NB4 (cell line): ENCODE results near the gene FRMD6.

Source experiments
- DNase-seq: peaks from one replicate; pipeline ENCODE4 v3.0.0; 2010; ENCODE audit warnings: low read depth
- H3K4me3 ChIP-seq: one replicate; pipeline ENCODE4 v1.5.1; 2011; ENCODE audit warnings: mild to moderate bottlenecking, low read depth, low read length, moderate library complexity
- MYC ChIP-seq: IDR thresholded peaks from 2 replicates; pipeline ENCODE4 v1.6.1; 2011; ENCODE audit warnings: low read depth, low read length
- POLR2A ChIP-seq: IDR thresholded peaks from 2 replicates; pipeline ENCODE4 v1.6.1; 2011; ENCODE audit warnings: mild to moderate bottlenecking; ENCODE audit not compliant: insufficient read length; ENCODE audit errors: extremely low read depth
- TF ChIP-seq, protein P1 (sequence below): IDR thresholded peaks from one replicate; pipeline ENCODE4 v1.5.1; 2012; ENCODE audit warnings: low read depth, low read length
- TF ChIP-seq, protein P2 (sequence below): IDR thresholded peaks from 2 replicates; pipeline ENCODE4 v1.6.1; 2011; ENCODE audit warnings: low read depth, low read length

Gene FRMD6

DNA sequence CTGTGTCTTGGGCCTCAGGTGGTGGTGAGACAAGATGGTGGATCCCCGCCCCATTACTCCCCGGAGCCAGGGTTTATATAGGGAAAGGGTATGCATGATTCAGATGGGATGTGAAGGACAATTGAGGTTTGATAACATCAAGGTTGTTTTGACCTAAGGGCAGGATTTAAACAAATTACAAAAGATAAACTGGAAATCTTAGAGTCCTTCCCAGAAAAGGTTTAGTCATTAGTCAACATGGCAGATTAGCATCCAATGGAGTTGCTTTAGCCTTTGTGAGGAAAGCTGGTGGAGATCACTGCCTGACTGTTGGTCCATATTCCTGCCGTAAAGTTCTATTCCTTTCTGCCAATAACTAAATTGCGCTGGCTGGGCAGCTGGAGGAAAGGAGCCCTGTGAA is 15.6 kb upstream of the FRMD6 start:
- TF ChIP-seq, protein P1, sequence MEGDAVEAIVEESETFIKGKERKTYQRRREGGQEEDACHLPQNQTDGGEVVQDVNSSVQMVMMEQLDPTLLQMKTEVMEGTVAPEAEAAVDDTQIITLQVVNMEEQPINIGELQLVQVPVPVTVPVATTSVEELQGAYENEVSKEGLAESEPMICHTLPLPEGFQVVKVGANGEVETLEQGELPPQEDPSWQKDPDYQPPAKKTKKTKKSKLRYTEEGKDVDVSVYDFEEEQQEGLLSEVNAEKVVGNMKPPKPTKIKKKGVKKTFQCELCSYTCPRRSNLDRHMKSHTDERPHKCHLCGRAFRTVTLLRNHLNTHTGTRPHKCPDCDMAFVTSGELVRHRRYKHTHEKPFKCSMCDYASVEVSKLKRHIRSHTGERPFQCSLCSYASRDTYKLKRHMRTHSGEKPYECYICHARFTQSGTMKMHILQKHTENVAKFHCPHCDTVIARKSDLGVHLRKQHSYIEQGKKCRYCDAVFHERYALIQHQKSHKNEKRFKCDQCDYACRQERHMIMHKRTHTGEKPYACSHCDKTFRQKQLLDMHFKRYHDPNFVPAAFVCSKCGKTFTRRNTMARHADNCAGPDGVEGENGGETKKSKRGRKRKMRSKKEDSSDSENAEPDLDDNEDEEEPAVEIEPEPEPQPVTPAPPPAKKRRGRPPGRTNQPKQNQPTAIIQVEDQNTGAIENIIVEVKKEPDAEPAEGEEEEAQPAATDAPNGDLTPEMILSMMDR = no peak
- TF ChIP-seq, protein P2, sequence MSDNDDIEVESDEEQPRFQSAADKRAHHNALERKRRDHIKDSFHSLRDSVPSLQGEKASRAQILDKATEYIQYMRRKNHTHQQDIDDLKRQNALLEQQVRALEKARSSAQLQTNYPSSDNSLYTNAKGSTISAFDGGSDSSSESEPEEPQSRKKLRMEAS = no peak
- TF ChIP-seq MYC (no peak), POLR2A (no peak)
- DNase-seq = no peak
- H3K4me3 ChIP-seq = no peak overlapping the region

DNA sequence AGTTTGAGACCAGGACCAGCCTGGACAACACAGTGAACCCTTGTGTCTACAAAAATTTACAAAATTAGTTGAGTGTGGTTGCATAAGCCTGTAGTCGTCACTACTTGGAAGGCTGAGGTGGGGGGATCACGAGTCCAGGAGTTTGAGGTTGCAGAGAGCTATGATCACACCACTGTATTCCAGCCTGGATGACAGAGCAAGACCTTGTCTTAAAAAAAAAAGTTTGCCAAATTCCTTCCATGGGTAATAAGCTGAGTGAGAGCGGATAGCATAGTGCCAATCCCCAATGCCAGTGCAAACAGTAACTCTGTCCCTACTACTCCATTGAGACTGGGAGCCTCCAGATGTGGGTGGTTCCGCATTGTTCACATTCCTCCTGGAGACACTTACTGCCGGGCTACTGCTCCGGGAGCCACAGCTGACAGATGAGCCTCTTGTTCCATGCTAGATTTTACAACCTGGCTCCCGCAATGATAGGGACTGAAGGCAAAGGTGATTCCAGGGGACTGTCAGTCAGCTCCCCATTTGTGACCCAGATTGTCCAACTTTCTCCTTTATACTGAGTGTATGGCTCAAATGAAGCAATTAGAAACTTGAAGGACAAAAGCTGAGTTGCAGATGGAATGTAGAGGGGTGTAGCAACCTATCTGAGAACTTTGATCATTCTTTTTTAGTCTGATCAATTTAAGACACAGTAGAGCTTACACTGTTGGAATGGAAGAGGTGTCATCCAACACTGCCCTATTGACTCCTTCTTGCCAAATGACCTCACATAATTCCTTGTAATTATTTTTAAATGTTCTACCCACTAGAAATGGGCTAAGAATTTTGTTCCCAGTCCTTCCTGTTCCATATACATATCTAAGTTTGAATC is 13.4 kb upstream of the FRMD6 start:
- H3K4me3 ChIP-seq = no peak overlapping the region
- DNase-seq = no peak
- no peak for TF ChIP-seq POLR2A
- TF ChIP-seq MYC = no peak
- TF ChIP-seq, protein P2 = no peak
- TF ChIP-seq, protein P1 = no peak

DNA sequence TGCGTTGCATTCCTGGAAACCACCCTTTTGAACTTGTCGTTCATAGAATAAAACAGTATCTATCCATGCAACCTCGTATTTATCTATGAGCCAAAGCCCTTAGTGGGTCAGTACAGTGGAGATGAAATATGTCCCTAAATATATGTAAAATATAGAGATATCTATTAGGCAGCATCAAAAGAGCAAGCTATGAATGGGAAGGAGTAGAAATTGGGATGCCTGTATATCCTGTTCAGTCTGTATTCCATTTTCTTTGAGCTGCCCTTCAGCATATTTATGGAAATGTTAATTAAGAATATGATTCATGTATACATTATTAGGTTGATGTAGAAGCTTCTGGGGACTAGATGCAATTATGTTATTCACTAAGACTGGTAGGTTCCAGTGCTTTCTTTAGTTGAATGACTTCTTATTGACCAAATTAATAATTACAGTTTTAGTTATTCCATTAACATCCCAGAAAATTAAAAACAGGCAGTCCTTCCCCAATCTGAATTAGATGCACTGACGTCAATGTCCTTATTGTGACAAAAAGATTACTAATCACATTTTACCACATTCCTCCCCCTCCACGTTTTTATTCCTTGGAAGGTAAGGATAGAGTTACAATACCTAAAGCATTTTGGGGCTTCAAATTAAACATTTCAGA is 11.9 kb upstream of the FRMD6 start:
- TF ChIP-seq POLR2A = no peak
- H3K4me3 ChIP-seq = no peak overlapping the region
- no peak for DNase-seq

DNA sequence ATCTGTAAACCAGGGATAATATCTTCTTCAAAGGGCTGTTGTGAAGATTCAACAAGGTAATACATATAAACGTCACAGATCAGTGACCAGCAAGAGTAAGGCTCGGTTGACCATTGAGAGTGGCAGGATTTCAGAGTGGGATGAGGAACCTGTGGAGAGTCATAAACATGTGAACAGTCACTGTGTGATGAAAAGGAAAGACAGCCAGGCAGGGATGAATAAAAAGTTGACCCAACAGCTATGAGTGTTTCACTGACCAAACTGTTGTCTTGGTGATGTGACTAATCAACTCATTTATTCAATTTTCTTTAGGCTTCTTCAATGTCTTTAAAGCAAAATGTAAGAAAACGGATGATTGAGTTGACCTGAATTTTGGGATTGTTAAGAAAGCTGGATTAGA is 8.6 kb upstream of the FRMD6 start:
- TF ChIP-seq, protein P1 = no peak
- TF ChIP-seq MYC (no peak), POLR2A (no peak)
- TF ChIP-seq, protein P2 = no peak
- H3K4me3 ChIP-seq = no peak overlapping the region
- no peak for DNase-seq

DNA sequence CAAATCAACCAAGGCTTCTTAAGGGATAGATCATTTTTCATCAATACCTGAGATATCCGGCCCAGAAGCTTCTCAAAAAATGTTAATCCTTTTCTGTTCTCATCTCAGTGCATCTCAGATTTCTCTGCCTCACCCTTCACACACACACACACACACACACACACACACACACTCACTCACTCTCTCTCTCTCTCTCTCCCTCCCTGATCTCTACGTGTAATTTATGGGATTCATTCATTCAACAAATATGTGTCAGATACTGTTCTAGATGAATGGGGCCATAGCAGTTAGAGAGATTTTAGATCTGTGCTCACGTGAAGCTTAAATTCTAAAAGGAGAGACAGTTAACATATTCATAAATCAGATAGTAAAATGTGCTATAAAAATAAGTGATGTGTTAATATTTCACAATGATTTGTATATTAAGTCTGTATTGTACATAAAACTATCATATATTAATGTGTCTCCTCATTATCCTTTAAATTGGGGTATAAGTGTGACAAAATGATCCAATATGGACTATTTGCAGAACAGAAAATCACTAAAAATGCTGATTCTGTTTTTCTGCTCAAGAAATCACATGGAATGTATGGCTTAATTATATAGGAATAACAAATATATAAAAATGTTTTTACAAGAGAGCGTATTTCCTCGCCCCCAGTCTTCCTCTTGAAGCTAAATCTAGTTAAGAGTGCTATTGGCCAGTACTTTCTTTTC is 7.3 kb upstream of the FRMD6 start:
- no peak for DNase-seq
- TF ChIP-seq POLR2A (no peak), MYC (no peak)
- TF ChIP-seq, protein P1 = no peak
- TF ChIP-seq, protein P2 = no peak
- H3K4me3 ChIP-seq = no peak overlapping the region

DNA sequence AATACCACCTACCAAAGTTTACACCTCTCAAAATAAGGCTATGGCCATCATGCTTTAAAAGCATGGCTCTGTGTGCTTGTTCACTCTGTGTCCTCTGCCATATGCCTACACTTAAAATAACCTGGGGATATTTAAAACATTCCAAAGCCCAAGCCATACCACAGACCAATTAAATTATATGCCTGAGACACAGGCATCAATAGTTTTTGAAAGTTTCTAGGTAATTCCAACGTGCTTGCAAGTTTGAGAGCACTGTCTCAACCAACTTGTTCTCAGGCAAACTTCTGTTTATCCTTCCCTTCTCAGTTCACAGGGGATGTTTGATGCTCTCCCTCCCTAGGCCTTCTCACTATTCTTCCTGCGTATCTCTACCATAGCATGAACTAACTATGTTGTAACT is 3.4 kb upstream of the FRMD6 start:
- TF ChIP-seq POLR2A = no peak
- TF ChIP-seq, protein P1 = no peak
- TF ChIP-seq, protein P2 = no peak
- no peak for TF ChIP-seq MYC
- DNase-seq = no peak
- no peak overlapping the region for H3K4me3 ChIP-seq
